Central memory CD8-positive, alpha-beta T cell (primary cell): ENCODE measurements around the gene POLR1B.
"Not testable (repeated sequence)": the region's sequence is repeated elsewhere in the genome, so short reads cannot be mapped to it uniquely, and the experiment has no call there.

Experiments
- ATAC-seq: fragments of 150-1000 bp; cut with Tn5 transposase; replicated peaks from 2 replicates; pipeline ENCODE4 v1.10.0; 2022; ENCODE audit warnings: mild to moderate bottlenecking, moderate FRiP score, moderate number of reproducible peaks; ENCODE audit not compliant: poor library complexity, severe bottlenecking; ENCODE audit errors: extremely low read depth
- DNase-seq, 2 donors: peaks; one replicate each; pipeline ENCODE4 v3.0.0; 2021; ENCODE audit warnings: low spot score in 2 of 2
- H3K27ac Mint-ChIP-seq: one replicate; pipeline ENCODE4 v1.8.0; 2022; ENCODE audit warnings: low read depth, mild to moderate bottlenecking, moderate library complexity, mixed read lengths
- H3K27me3 Mint-ChIP-seq: one replicate; pipeline ENCODE4 v1.8.0; 2022; ENCODE audit warnings: mixed read lengths
- H3K36me3 Mint-ChIP-seq: one replicate; pipeline ENCODE4 v1.8.0; 2022; ENCODE audit warnings: mild to moderate bottlenecking, moderate library complexity, mixed read lengths; ENCODE audit not compliant: insufficient read depth
- H3K4me1 Mint-ChIP-seq: one replicate; pipeline ENCODE4 v1.8.0; 2022; ENCODE audit warnings: mixed read lengths
- H3K4me3 Mint-ChIP-seq: one replicate; pipeline ENCODE4 v1.8.0; 2022; ENCODE audit warnings: mild to moderate bottlenecking, moderate library complexity, mixed read lengths
- H3K9me3 Mint-ChIP-seq: one replicate; pipeline ENCODE4 v1.8.0; 2022; ENCODE audit warnings: mixed read lengths

Gene POLR1B

GRCh38 chr2:112524276-112524675 lies 18.0 kb upstream of the POLR1B start:
- H3K4me3 Mint-ChIP-seq, H3K4me1 Mint-ChIP-seq, DNase-seq, H3K9me3 Mint-ChIP-seq, H3K27me3 Mint-ChIP-seq, H3K27ac Mint-ChIP-seq, ATAC-seq: not testable (repeated sequence)
- H3K36me3 Mint-ChIP-seq: peaks cover 18% of the 10 kb centered on the region

- ATAC-seq (no peak), DNase-seq (no peak)
- H3K27ac Mint-ChIP-seq: no peak overlapping the region
- peaks cover 10% of the 10 kb centered on the region for H3K36me3 Mint-ChIP-seq
- H3K4me1 Mint-ChIP-seq: no peaks in the 10 kb centered on the region
- no peak overlapping the region for H3K4me3 Mint-ChIP-seq
- no peaks in the 10 kb centered on the region for H3K27me3 Mint-ChIP-seq
- no peaks in the 10 kb centered on the region for H3K9me3 Mint-ChIP-seq
Measured at GRCh38 chr2:112528541-112528940, 13.7 kb upstream of the POLR1B start.

- no peaks in the 10 kb centered on the region for H3K4me1 Mint-ChIP-seq
- H3K4me3 Mint-ChIP-seq: no peak overlapping the region
- H3K36me3 Mint-ChIP-seq: peaks cover 10% of the 10 kb centered on the region
- no peaks in the 10 kb centered on the region for H3K9me3 Mint-ChIP-seq
- no peak overlapping the region for H3K27ac Mint-ChIP-seq
- no peak for ATAC-seq
- no peaks in the 10 kb centered on the region for H3K27me3 Mint-ChIP-seq
- DNase-seq: no peak
Measured at GRCh38 chr2:112529757-112530156, 12.5 kb upstream of the POLR1B start.

GRCh38 chr2:112530728-112531127 lies 11.5 kb upstream of the POLR1B start:
- no peak for DNase-seq

GRCh38 chr2:112534826-112535225 lies 7.4 kb upstream of the POLR1B start:
- Mint-ChIP-seq H3K27me3 (no peaks in the 10 kb centered on the region), H3K9me3 (no peaks in the 10 kb centered on the region), H3K4me3 (no peak overlapping the region), H3K27ac (no peak overlapping the region), H3K4me1 (no peaks in the 10 kb centered on the region), H3K36me3 (no peaks in the 10 kb centered on the region)
- no peak for DNase-seq
- no peak for ATAC-seq

More at GRCh38 chr2:112530728-112531127, 11.5 kb upstream of the POLR1B start:
- no peaks in the 10 kb centered on the region for H3K27me3 Mint-ChIP-seq
- no peaks in the 10 kb centered on the region for H3K4me1 Mint-ChIP-seq
- H3K36me3 Mint-ChIP-seq: peaks cover 10% of the 10 kb centered on the region
- ATAC-seq: no peak
- no peak overlapping the region for H3K4me3 Mint-ChIP-seq
- H3K9me3 Mint-ChIP-seq: no peaks in the 10 kb centered on the region
- no peak overlapping the region for H3K27ac Mint-ChIP-seq

- DNase-seq, H3K4me3 Mint-ChIP-seq, H3K27ac Mint-ChIP-seq, H3K36me3 Mint-ChIP-seq, ATAC-seq, H3K4me1 Mint-ChIP-seq, H3K27me3 Mint-ChIP-seq, H3K9me3 Mint-ChIP-seq: not testable (repeated sequence)
Measured at GRCh38 chr2:112536665-112537064, 5.6 kb upstream of the POLR1B start.

- Mint-ChIP-seq H3K4me1 (peaks cover 14% of the 10 kb centered on the region), H3K36me3 (peaks cover 8% of the 10 kb centered on the region)
Measured at GRCh38 chr2:112539306-112539705, 3.0 kb upstream of the POLR1B start.

GRCh38 chr2:112540906-112541305 lies 1.4 kb upstream of the POLR1B start:
- Mint-ChIP-seq H3K27me3 (no peaks in the 10 kb centered on the region), H3K4me3 (no peak overlapping the region), H3K9me3 (no peaks in the 10 kb centered on the region), H3K27ac (no peak overlapping the region), H3K36me3 (peaks cover 8% of the 10 kb centered on the region), H3K4me1 (peaks cover 14% of the 10 kb centered on the region)
- DNase-seq (no peak), ATAC-seq (no peak)

More at GRCh38 chr2:112539306-112539705, 3.0 kb upstream of the POLR1B start:
- ATAC-seq: no peak
- H3K4me3 Mint-ChIP-seq: no peak overlapping the region
- H3K9me3 Mint-ChIP-seq: no peaks in the 10 kb centered on the region
- no peaks in the 10 kb centered on the region for H3K27me3 Mint-ChIP-seq
- H3K27ac Mint-ChIP-seq: no peak overlapping the region
- no peak for DNase-seq

GRCh38 chr2:112541315-112542122 lies 746 bp upstream of the POLR1B start:
- peak in 1 of 2 donors; percentile 58 for DNase-seq
- Mint-ChIP-seq H3K27ac (no peak overlapping the region), H3K9me3 (no peaks in the 10 kb centered on the region), H3K27me3 (no peaks in the 10 kb centered on the region), H3K36me3 (peaks cover 8% of the 10 kb centered on the region), H3K4me1 (peaks cover 14% of the 10 kb centered on the region), H3K4me3 (no peak overlapping the region)
- ATAC-seq: peak; percentile 79

GRCh38 chr2:112542984-112543661 lies 858 bp downstream of the POLR1B start:
- no peaks in the 10 kb centered on the region for H3K9me3 Mint-ChIP-seq
- no peak overlapping the region for H3K27ac Mint-ChIP-seq
- DNase-seq (no peak), ATAC-seq (no peak)
- H3K4me3 Mint-ChIP-seq: no peak overlapping the region
- H3K27me3 Mint-ChIP-seq: no peaks in the 10 kb centered on the region
- H3K4me1 Mint-ChIP-seq: peaks cover 19% of the 10 kb centered on the region
- peaks cover 15% of the 10 kb centered on the region for H3K36me3 Mint-ChIP-seq

- Mint-ChIP-seq H3K36me3 (peaks cover 34% of the 10 kb centered on the region), H3K4me1 (peaks cover 5% of the 10 kb centered on the region), H3K9me3 (no peaks in the 10 kb centered on the region), H3K4me3 (no peak overlapping the region), H3K27me3 (no peaks in the 10 kb centered on the region), H3K27ac (no peak overlapping the region)
- DNase-seq: no peak
- ATAC-seq: no peak
Measured at GRCh38 chr2:112547333-112547732, 5.1 kb downstream of the POLR1B start.

- no peaks in the 10 kb centered on the region for H3K9me3 Mint-ChIP-seq
- DNase-seq (no peak), ATAC-seq (no peak)
- H3K4me1 Mint-ChIP-seq: peaks cover 5% of the 10 kb centered on the region
- H3K36me3 Mint-ChIP-seq: peaks cover 48% of the 10 kb centered on the region
- no peaks in the 10 kb centered on the region for H3K27me3 Mint-ChIP-seq
- no peak overlapping the region for H3K27ac Mint-ChIP-seq
- no peak overlapping the region for H3K4me3 Mint-ChIP-seq
Measured at GRCh38 chr2:112548980-112549379, 6.7 kb downstream of the POLR1B start.

GRCh38 chr2:112566104-112566503 lies 23.8 kb downstream of the POLR1B start:
- no peak for DNase-seq
- ATAC-seq: no peak
- Mint-ChIP-seq H3K4me1 (no peaks in the 10 kb centered on the region), H3K9me3 (no peaks in the 10 kb centered on the region), H3K27ac (no peak overlapping the region), H3K4me3 (no peak overlapping the region), H3K27me3 (no peaks in the 10 kb centered on the region), H3K36me3 (peaks cover 56% of the 10 kb centered on the region)
